Astrocyte (in vitro differentiated cells and primary cell): ENCODE data around the gene SUMO3. TPM values are rescaled to one million over a fixed set of nuclear protein-coding genes. Genes with fewer than 3 reads are reported as not detected.

Experiments
- DNase-seq: peaks from one replicate; pipeline ENCODE4 v3.0.0-alpha.2; 2010; ENCODE audit warnings: low read depth
- FAIRE-seq: peaks from 2 replicates; lab custom pipeline; 2011; peaks lifted over from hg19 to GRCh38; lab: Jason Lieb, UNC
- H2AFZ ChIP-seq: 2 replicates; pipeline ENCODE4 v1.6.0; 2012; ENCODE audit warnings: low read depth, low read length, inconsistent platforms
- H3K27ac ChIP-seq: 2 replicates; pipeline ENCODE4 v1.5.1; 2011; ENCODE audit warnings: low read depth, low read length, inconsistent platforms
- H3K27me3 ChIP-seq: 2 replicates; pipeline ENCODE4 v1.6.0; 2011; ENCODE audit warnings: low read length, inconsistent platforms; ENCODE audit not compliant: insufficient read depth
- H3K36me3 ChIP-seq: 2 replicates; pipeline ENCODE4 v1.5.1; 2011; ENCODE audit warnings: low read length, inconsistent platforms; ENCODE audit not compliant: insufficient read depth
- H3K4me1 ChIP-seq: 2 replicates; pipeline ENCODE4 v1.5.1; 2011; ENCODE audit warnings: low read length, inconsistent platforms; ENCODE audit not compliant: insufficient read depth
- H3K4me2 ChIP-seq: 2 replicates; pipeline ENCODE4 v1.6.0; 2012; ENCODE audit warnings: low read length, inconsistent platforms
- H3K4me3 ChIP-seq: 2 replicates; pipeline ENCODE4 v1.5.1; 2011; ENCODE audit warnings: low read depth, mild to moderate bottlenecking, low read length, inconsistent platforms; ENCODE audit not compliant: insufficient read depth
- H3K79me2 ChIP-seq: 2 replicates; pipeline ENCODE4 v1.6.0; 2012; ENCODE audit warnings: mild to moderate bottlenecking, low read length, inconsistent platforms; ENCODE audit not compliant: insufficient read depth
- H3K9ac ChIP-seq: 2 replicates; pipeline ENCODE4 v1.6.0; 2012; ENCODE audit warnings: mild to moderate bottlenecking, low read length, inconsistent platforms
- H3K9me3 ChIP-seq: 2 replicates; pipeline ENCODE4 v1.5.1; 2012; ENCODE audit warnings: low read depth, mild to moderate bottlenecking, low read length, inconsistent platforms; ENCODE audit not compliant: insufficient read depth
- H4K20me1 ChIP-seq: 2 replicates; pipeline ENCODE4 v1.6.0; 2012; ENCODE audit warnings: low read length, inconsistent platforms; ENCODE audit not compliant: insufficient read depth
- H3K27ac Mint-ChIP-seq: one replicate; pipeline ENCODE4 v1.8.0; 2021; ENCODE audit warnings: mild to moderate bottlenecking, mixed read lengths; ENCODE audit not compliant: unreplicated experiment
- H3K27me3 Mint-ChIP-seq: one replicate; pipeline ENCODE4 v1.8.0; 2021; ENCODE audit warnings: low read depth, mixed read lengths; ENCODE audit not compliant: unreplicated experiment
- H3K36me3 Mint-ChIP-seq: one replicate; pipeline ENCODE4 v1.8.0; 2021; ENCODE audit warnings: low read depth, mixed read lengths; ENCODE audit not compliant: unreplicated experiment
- H3K4me1 Mint-ChIP-seq: one replicate; pipeline ENCODE4 v1.8.0; 2021; ENCODE audit warnings: low read depth, mixed read lengths; ENCODE audit not compliant: unreplicated experiment
- H3K4me3 Mint-ChIP-seq: one replicate; pipeline ENCODE4 v1.8.0; 2021; ENCODE audit warnings: mild to moderate bottlenecking, moderate library complexity, mixed read lengths; ENCODE audit not compliant: unreplicated experiment
- H3K9me3 Mint-ChIP-seq: one replicate; pipeline ENCODE4 v1.8.0; 2021; ENCODE audit warnings: mild to moderate bottlenecking, mixed read lengths; ENCODE audit not compliant: unreplicated experiment
- CTCF ChIP-seq: IDR thresholded peaks from 2 replicates; pipeline ENCODE4 v1.5.1; 2011; ENCODE audit warnings: low read depth, mild to moderate bottlenecking, inconsistent platforms, low read length, moderate library complexity; ENCODE audit not compliant: insufficient read depth
- EZH2 ChIP-seq: IDR thresholded peaks from 2 replicates; pipeline ENCODE4 v1.6.1; 2012; ENCODE audit warnings: mild to moderate bottlenecking, low read length, inconsistent platforms; ENCODE audit not compliant: insufficient read depth
- total RNA-seq: library from RNA; stranded (reverse); gene quantifications from 2 replicates; pipeline ENCODE4 v1.2.1, GENCODE V29; 2021

The SUMO3 gene
- total RNA-seq, 1 donor from 2014 or later: 83.5 TPM

DNA sequence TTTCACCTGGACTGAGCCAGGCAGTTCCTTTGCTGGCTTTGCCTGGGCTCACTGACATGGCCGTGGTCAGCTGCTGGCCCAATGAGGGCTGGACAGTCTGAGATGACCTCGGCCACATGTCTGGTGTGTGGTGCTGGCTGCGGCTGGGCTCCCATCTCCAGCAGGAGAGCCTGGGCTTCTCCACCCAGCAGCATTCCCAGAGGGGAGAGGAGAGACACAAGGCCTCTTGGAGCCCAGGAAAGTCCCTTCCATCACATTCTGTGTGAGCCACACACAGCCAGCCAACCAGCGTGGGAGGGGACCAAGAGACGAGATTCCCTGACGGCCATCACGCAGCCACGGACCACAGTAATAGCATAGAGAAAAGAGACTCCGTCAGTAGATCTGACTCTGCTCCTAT is 21.1 kb upstream of the SUMO3 start:
- TF ChIP-seq EZH2 (no peak), CTCF (no peak)
- no peak overlapping the region for H3K27ac ChIP-seq
- Mint-ChIP-seq H3K9me3 (peaks cover 6% of the 10 kb centered on the region), H3K36me3 (peaks cover under 1% of the 10 kb centered on the region), H3K27ac (no peak overlapping the region), H3K4me3 (no peak overlapping the region), H3K27me3 (peaks cover 56% of the 10 kb centered on the region), H3K4me1 (peaks cover 8% of the 10 kb centered on the region)
- no peak overlapping the region for H2AFZ ChIP-seq
- H4K20me1 ChIP-seq: no peaks in the 10 kb centered on the region
- H3K79me2 ChIP-seq: no peaks in the 10 kb centered on the region
- DNase-seq: no peak
- no peak for FAIRE-seq
- H3K4me3 ChIP-seq: no peak overlapping the region
- H3K9ac ChIP-seq: no peak overlapping the region
- no peak overlapping the region for H3K4me2 ChIP-seq
- no peaks in the 10 kb centered on the region for H3K36me3 ChIP-seq
- no peaks in the 10 kb centered on the region for H3K4me1 ChIP-seq
- no peaks in the 10 kb centered on the region for H3K9me3 ChIP-seq
- peaks cover 8% of the 10 kb centered on the region for H3K27me3 ChIP-seq

DNA sequence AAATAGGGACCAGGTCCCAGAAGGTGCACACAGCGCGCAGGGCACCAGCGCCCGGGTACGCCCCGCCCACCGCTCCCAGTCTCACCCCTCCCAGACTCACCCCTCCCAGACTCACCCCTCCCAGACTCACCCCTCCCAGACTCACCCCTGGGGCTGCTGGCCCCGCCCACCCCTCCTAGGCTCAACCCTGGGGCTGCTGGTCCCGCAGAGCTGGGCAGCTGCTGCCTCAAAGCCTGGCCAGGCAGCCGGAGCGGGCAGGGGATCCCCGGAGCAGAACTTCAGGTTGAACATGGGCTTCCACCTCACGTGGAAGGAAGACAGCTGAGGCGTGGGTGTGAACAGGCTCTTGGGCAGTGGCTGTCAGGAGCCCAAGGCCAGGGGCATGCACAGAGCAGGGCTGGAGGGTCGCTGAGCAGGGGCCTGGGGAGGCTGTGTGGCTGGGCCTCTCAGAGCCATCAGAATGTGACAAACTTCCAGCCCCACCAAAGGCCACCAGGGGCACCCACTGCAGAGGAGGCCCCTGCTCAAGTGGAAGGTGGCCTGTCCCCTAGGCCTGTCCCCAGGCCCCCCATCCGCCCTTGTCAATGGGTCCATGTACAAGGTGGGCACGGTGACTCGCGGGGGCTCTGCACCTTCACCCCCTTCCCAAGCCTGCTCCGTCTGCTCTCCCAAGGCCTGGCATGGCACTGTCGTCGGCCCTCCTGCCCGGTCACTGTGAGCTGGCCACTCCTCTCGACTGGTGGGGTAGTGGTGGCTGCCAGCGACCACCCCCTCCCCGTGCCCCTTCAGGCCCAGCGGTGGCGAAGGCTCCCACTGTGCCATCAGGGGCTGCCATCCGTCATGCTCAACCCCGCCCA is 20.4 kb upstream of the SUMO3 start:
- Histone ChIP-seq H2AFZ (no peak overlapping the region), H4K20me1 (no peaks in the 10 kb centered on the region), H3K4me3 (no peak overlapping the region), H3K9me3 (no peaks in the 10 kb centered on the region), H3K36me3 (no peaks in the 10 kb centered on the region), H3K27me3 (peaks cover 4% of the 10 kb centered on the region), H3K4me1 (no peaks in the 10 kb centered on the region), H3K79me2 (no peaks in the 10 kb centered on the region), H3K27ac (no peak overlapping the region), H3K9ac (no peak overlapping the region), H3K4me2 (no peak overlapping the region)
- peaks cover 8% of the 10 kb centered on the region for H3K4me1 Mint-ChIP-seq
- peaks cover 54% of the 10 kb centered on the region for H3K27me3 Mint-ChIP-seq
- H3K36me3 Mint-ChIP-seq: peaks cover 2% of the 10 kb centered on the region
- H3K4me3 Mint-ChIP-seq: no peak overlapping the region
- DNase-seq: no peak
- H3K27ac Mint-ChIP-seq: no peak overlapping the region
- H3K9me3 Mint-ChIP-seq: peaks cover 6% of the 10 kb centered on the region
- TF ChIP-seq EZH2 (no peak), CTCF (no peak)
- no peak for FAIRE-seq

DNA sequence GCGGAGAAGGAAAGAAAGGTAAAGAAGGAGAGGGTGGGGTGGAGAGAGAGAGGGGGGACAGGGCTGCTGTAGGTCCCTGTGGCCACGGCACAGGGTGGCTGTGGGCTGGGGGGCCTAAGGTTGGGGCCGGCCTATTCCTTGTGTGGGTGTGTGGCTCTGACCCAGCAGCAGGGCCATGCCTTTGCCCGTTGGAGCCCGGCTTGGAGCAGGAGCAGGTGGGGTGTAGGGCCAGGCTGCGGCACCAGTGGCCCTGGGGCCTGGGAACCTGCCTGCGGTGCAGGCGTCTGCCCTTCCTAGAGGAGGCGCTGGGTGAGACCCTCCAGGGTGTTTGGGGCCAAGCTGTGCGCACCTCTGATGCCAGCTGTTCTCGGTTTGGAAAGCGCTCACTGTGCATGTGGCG is 19.7 kb upstream of the SUMO3 start:
- H3K4me1 ChIP-seq: no peaks in the 10 kb centered on the region
- H3K27ac ChIP-seq: no peak overlapping the region
- H3K27ac Mint-ChIP-seq: no peak overlapping the region
- H3K4me3 Mint-ChIP-seq: no peak overlapping the region
- no peaks in the 10 kb centered on the region for H3K79me2 ChIP-seq
- H3K27me3 Mint-ChIP-seq: peaks cover 52% of the 10 kb centered on the region
- no peaks in the 10 kb centered on the region for H4K20me1 ChIP-seq
- peaks cover 8% of the 10 kb centered on the region for H3K4me1 Mint-ChIP-seq
- H3K9me3 Mint-ChIP-seq: peaks cover 3% of the 10 kb centered on the region
- H3K4me3 ChIP-seq: no peak overlapping the region
- no peaks in the 10 kb centered on the region for H3K27me3 ChIP-seq
- H3K4me2 ChIP-seq: no peak overlapping the region
- TF ChIP-seq CTCF (no peak), EZH2 (no peak)
- H3K36me3 Mint-ChIP-seq: peaks cover 2% of the 10 kb centered on the region
- H3K9me3 ChIP-seq: no peaks in the 10 kb centered on the region
- H2AFZ ChIP-seq: no peak overlapping the region
- FAIRE-seq (no peak), DNase-seq (no peak)
- no peaks in the 10 kb centered on the region for H3K36me3 ChIP-seq
- no peak overlapping the region for H3K9ac ChIP-seq
